IMR-90 (cell line): ENCODE measurements around the gene FAM110C.

Experiments
- BHLHE40 ChIP-seq: fragments of 150-350 bp; IDR thresholded peaks from 2 replicates; pipeline ENCODE4 v1.6.1; 2016; ENCODE audit warnings: mild to moderate bottlenecking, low read depth, low read length
- CEBPB ChIP-seq: IDR thresholded peaks from 2 replicates; pipeline ENCODE4 v1.6.1; 2012; ENCODE audit warnings: low read depth, low read length, improper control_type of control experiment
- CHD1 ChIP-seq: IDR thresholded peaks from 2 replicates; pipeline ENCODE4 v1.6.1; 2012; ENCODE audit warnings: low read depth, low read length, improper control_type of control experiment
- ELK1 ChIP-seq: fragments of 150-350 bp; IDR thresholded peaks from 2 replicates; pipeline ENCODE4 v1.6.1; 2016; ENCODE audit warnings: low read depth, mild to moderate bottlenecking, low read length, moderate library complexity, borderline replicate concordance
- MAZ ChIP-seq: IDR thresholded peaks from 2 replicates; pipeline ENCODE4 v1.6.1; 2012; ENCODE audit warnings: low read depth, mild to moderate bottlenecking, low read length, improper control_type of control experiment, moderate library complexity, borderline replicate concordance
- MXI1 ChIP-seq: IDR thresholded peaks from 2 replicates; pipeline ENCODE4 v1.6.1; 2012; ENCODE audit warnings: low read depth, mild to moderate bottlenecking, low read length, moderate library complexity, borderline replicate concordance
- POLR2A ChIP-seq: IDR thresholded peaks from 2 replicates; pipeline ENCODE4 v1.6.1; 2012; ENCODE audit warnings: mild to moderate bottlenecking, low read depth, low read length
- RAD21 ChIP-seq: IDR thresholded peaks from 2 replicates; pipeline ENCODE4 v1.6.1; 2012; ENCODE audit warnings: low read length, improper control_type of control experiment
- RCOR1 ChIP-seq: IDR thresholded peaks from 2 replicates; pipeline ENCODE4 v1.6.1; 2012; ENCODE audit warnings: mild to moderate bottlenecking, low read length, improper control_type of control experiment; ENCODE audit not compliant: insufficient replicate concordance
- RFX5 ChIP-seq: IDR thresholded peaks from 2 replicates; pipeline ENCODE4 v1.8.0; 2012; ENCODE audit warnings: low read depth, mild to moderate bottlenecking, low read length, moderate library complexity
- TF ChIP-seq, protein P1 (sequence below): conservative IDR thresholded peaks from 2 replicates; pipeline ENCODE4 v1.5.1; 2012; ENCODE audit warnings: mild to moderate bottlenecking, low read depth, low read length, improper control_type of control experiment
- TF ChIP-seq, protein P2 (sequence below): fragments of 150-350 bp; IDR thresholded peaks from 2 replicates; pipeline ENCODE4 v1.6.1; 2017; ENCODE audit warnings: mild to moderate bottlenecking, antibody characterized with exemption, low read length, low read depth

- TF ChIP-seq, protein P1, sequence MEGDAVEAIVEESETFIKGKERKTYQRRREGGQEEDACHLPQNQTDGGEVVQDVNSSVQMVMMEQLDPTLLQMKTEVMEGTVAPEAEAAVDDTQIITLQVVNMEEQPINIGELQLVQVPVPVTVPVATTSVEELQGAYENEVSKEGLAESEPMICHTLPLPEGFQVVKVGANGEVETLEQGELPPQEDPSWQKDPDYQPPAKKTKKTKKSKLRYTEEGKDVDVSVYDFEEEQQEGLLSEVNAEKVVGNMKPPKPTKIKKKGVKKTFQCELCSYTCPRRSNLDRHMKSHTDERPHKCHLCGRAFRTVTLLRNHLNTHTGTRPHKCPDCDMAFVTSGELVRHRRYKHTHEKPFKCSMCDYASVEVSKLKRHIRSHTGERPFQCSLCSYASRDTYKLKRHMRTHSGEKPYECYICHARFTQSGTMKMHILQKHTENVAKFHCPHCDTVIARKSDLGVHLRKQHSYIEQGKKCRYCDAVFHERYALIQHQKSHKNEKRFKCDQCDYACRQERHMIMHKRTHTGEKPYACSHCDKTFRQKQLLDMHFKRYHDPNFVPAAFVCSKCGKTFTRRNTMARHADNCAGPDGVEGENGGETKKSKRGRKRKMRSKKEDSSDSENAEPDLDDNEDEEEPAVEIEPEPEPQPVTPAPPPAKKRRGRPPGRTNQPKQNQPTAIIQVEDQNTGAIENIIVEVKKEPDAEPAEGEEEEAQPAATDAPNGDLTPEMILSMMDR, result no peak
- TF ChIP-seq, protein P2, sequence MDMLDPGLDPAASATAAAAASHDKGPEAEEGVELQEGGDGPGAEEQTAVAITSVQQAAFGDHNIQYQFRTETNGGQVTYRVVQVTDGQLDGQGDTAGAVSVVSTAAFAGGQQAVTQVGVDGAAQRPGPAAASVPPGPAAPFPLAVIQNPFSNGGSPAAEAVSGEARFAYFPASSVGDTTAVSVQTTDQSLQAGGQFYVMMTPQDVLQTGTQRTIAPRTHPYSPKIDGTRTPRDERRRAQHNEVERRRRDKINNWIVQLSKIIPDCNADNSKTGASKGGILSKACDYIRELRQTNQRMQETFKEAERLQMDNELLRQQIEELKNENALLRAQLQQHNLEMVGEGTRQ, result no peak
- TF ChIP-seq CEBPB (no peak), POLR2A (no peak), ELK1 (no peak), RFX5 (no peak), RAD21 (no peak), BHLHE40 (no peak), MAZ (no peak), RCOR1 (no peak), MXI1 (no peak), CHD1 (no peak)
Observed at GRCh38 chr2:90645-91312, 44.5 kb upstream of the FAM110C start.
